SU-DHL-6 (cell line): ENCODE data around the gene MUC5B.

Experiments
- H2AFZ ChIP-seq: fragments of 200-600 bp; sonication (generic); 2 replicates; pipeline ENCODE4 v1.6.1; 2014; ENCODE audit warnings: low read depth, mild to moderate bottlenecking, moderate library complexity, mixed read lengths, antibody characterized with exemption, low read length; ENCODE audit not compliant: severe bottlenecking
- H3F3A ChIP-seq: fragments of 200-600 bp; shearing (Covaris generic); 2 replicates; pipeline ENCODE4 v1.6.0; 2016; ENCODE audit warnings: antibody characterized with exemption, mild to moderate bottlenecking; ENCODE audit not compliant: insufficient read depth
- H3K27ac ChIP-seq: fragments of 200-600 bp; sonication (generic); 2 replicates; pipeline ENCODE4 v1.5.1; 2016; ENCODE audit warnings: low read depth, mild to moderate bottlenecking, low read length, moderate library complexity, mixed read lengths
- H3K27me3 ChIP-seq: fragments of 200-600 bp; sonication (generic), shearing (Covaris generic); 2 replicates; pipeline ENCODE4 v1.6.0; 2014; ENCODE audit warnings: mild to moderate bottlenecking, low read length
- H3K36me3 ChIP-seq: fragments of 200-600 bp; sonication (generic); 2 replicates; pipeline ENCODE4 v1.6.1; 2014; ENCODE audit warnings: mild to moderate bottlenecking, low read length, mixed read lengths
- H3K4me2 ChIP-seq: fragments of 300-600, 200-600 bp; shearing (Covaris generic), sonication (generic); 2 replicates; pipeline ENCODE4 v1.6.0; 2014; ENCODE audit warnings: low read length, low read depth, mild to moderate bottlenecking; ENCODE audit not compliant: poor library complexity, severe bottlenecking
- H3K4me3 ChIP-seq: fragments of 200-600 bp; sonication (generic); 2 replicates; pipeline ENCODE4 v1.5.1; 2014; ENCODE audit warnings: antibody characterized with exemption, low read length, mild to moderate bottlenecking, mixed read lengths; ENCODE audit not compliant: insufficient read depth, poor library complexity, severe bottlenecking
- H3K79me2 ChIP-seq: fragments of 200-600 bp; sonication (generic); 2 replicates; pipeline ENCODE4 v1.6.1; 2014; ENCODE audit warnings: mild to moderate bottlenecking, low read length, moderate library complexity; ENCODE audit not compliant: insufficient read depth
- H3K9ac ChIP-seq: fragments of 200-600 bp; sonication (generic); 2 replicates; pipeline ENCODE4 v1.7.0; 2014; ENCODE audit warnings: mild to moderate bottlenecking, low read length
- H3K9me2 ChIP-seq: fragments of 200-600 bp; sonication (generic); replicated peaks from 2 replicates; pipeline ENCODE4 v1.6.1; 2014; ENCODE audit warnings: low read length; ENCODE audit not compliant: insufficient read depth
- H3K9me3 ChIP-seq: fragments of 200-600 bp; sonication (generic); 2 replicates; pipeline ENCODE4 v1.6.1; 2014; ENCODE audit warnings: low read length, mixed read lengths; ENCODE audit not compliant: insufficient read depth
- H4K20me1 ChIP-seq: fragments of 200-600 bp; sonication (generic); 2 replicates; pipeline ENCODE4 v1.6.1; 2014; ENCODE audit warnings: low read depth, mild to moderate bottlenecking, antibody characterized with exemption, low read length, moderate library complexity, mixed read lengths
- EZH2phosphoT487 ChIP-seq: fragments of 200-600 bp; sonication (generic), shearing (Covaris generic); conservative IDR thresholded peaks from 2 replicates; pipeline ENCODE4 v1.6.1; 2018; ENCODE audit warnings: mild to moderate bottlenecking, antibody characterized with exemption, low read length, moderate library complexity, mixed read lengths
- TF ChIP-seq, protein P1 (sequence below): fragments of 200-600 bp; sonication (generic); IDR thresholded peaks from one replicate; pipeline ENCODE4 v1.5.1; 2017; ENCODE audit warnings: antibody characterized with exemption, mild to moderate bottlenecking, low read length, moderate library complexity; ENCODE audit not compliant: insufficient read depth, poor library complexity, severe bottlenecking

MUC5B gene

GRCh38 chr11:1277936-1278512 is 55.2 kb downstream of the MUC5B start:
- Histone ChIP-seq H4K20me1 (no peaks in the 10 kb centered on the region), H2AFZ (no peak overlapping the region), H3K9me3 (no peaks in the 10 kb centered on the region), H3K4me2 (no peak overlapping the region), H3K36me3 (no peaks in the 10 kb centered on the region), H3K79me2 (no peaks in the 10 kb centered on the region), H3K9ac (no peak overlapping the region), H3F3A (no peaks in the 10 kb centered on the region), H3K4me3 (no peak overlapping the region), H3K27me3 (no peaks in the 10 kb centered on the region), H3K27ac (no peak overlapping the region), H3K9me2 (no peaks in the 10 kb centered on the region)
- TF ChIP-seq, protein P1, sequence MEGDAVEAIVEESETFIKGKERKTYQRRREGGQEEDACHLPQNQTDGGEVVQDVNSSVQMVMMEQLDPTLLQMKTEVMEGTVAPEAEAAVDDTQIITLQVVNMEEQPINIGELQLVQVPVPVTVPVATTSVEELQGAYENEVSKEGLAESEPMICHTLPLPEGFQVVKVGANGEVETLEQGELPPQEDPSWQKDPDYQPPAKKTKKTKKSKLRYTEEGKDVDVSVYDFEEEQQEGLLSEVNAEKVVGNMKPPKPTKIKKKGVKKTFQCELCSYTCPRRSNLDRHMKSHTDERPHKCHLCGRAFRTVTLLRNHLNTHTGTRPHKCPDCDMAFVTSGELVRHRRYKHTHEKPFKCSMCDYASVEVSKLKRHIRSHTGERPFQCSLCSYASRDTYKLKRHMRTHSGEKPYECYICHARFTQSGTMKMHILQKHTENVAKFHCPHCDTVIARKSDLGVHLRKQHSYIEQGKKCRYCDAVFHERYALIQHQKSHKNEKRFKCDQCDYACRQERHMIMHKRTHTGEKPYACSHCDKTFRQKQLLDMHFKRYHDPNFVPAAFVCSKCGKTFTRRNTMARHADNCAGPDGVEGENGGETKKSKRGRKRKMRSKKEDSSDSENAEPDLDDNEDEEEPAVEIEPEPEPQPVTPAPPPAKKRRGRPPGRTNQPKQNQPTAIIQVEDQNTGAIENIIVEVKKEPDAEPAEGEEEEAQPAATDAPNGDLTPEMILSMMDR: no peak
- TF ChIP-seq EZH2phosphoT487: no peak

- Histone ChIP-seq H3K27ac (no peak overlapping the region), H3K36me3 (no peaks in the 10 kb centered on the region), H3K4me3 (no peak overlapping the region)
Measured at GRCh38 chr11:1278766-1279673, 56.2 kb downstream of the MUC5B start.

GRCh38 chr11:1279674-1280055 is 56.8 kb downstream of the MUC5B start:
- TF ChIP-seq, protein P1: no peak
- no peak for TF ChIP-seq EZH2phosphoT487
- no peaks in the 10 kb centered on the region for H3K27me3 ChIP-seq
- no peaks in the 10 kb centered on the region for H4K20me1 ChIP-seq
- H2AFZ ChIP-seq: no peak overlapping the region
- H3K9me3 ChIP-seq: no peaks in the 10 kb centered on the region
- no peaks in the 10 kb centered on the region for H3K36me3 ChIP-seq
- H3K27ac ChIP-seq: no peak overlapping the region
- H3F3A ChIP-seq: no peaks in the 10 kb centered on the region
- no peak overlapping the region for H3K9ac ChIP-seq
- H3K79me2 ChIP-seq: no peaks in the 10 kb centered on the region
- H3K9me2 ChIP-seq: no peaks in the 10 kb centered on the region
- no peak overlapping the region for H3K4me3 ChIP-seq
- no peak overlapping the region for H3K4me2 ChIP-seq

More at GRCh38 chr11:1278766-1279673, 56.2 kb downstream of the MUC5B start:
- Histone ChIP-seq H3K79me2 (no peaks in the 10 kb centered on the region), H3K9ac (no peak overlapping the region), H3K4me2 (no peak overlapping the region), H4K20me1 (no peaks in the 10 kb centered on the region), H3K9me3 (no peaks in the 10 kb centered on the region), H3F3A (no peaks in the 10 kb centered on the region), H3K9me2 (no peaks in the 10 kb centered on the region), H3K27me3 (no peaks in the 10 kb centered on the region), H2AFZ (no peak overlapping the region)
- TF ChIP-seq, protein P1: no peak
- no peak for TF ChIP-seq EZH2phosphoT487
